ENCODE measurements around the gene CST3. TPM values are rescaled to one million over a fixed set of nuclear protein-coding genes. Genes with fewer than 3 reads are reported as not detected.

CST3 gene
- total RNA-seq, 2 experiments from 2014 or later: 1.0 to 1.4 TPM

- intact Hi-C loops (cut with DNase I, micrococcal nuclease): loop anchor here (1.0 to 5.0 kb wide), 2 partner anchors 165 to 254 kb away; partner anchors contain the start of gene NXT1 (in 1 of the 2)
- POLR2A ChIA-PET: no interaction called here
- ATAC-seq: no peak
- Mint-ChIP-seq H3K36me3 (ENCODE audit: low read depth) (no peaks in the 10 kb centered on the region), H3K4me3 (no peak within 1 kb of the TSS), H3K27ac (no peak within 1 kb of the TSS), H3K9me3 (ENCODE audit: low read depth) (no peaks in the 10 kb centered on the region), H3K4me1 (no peaks in the 10 kb centered on the region), H3K27me3 (no peaks in the 10 kb centered on the region)
- no peak for DNase-seq
- CTCF ChIA-PET: interaction anchor here (1.1 to 5.2 kb wide), 2 partner anchors 66 to 163 kb away, joined by 3 to 28 read pairs; no protein-coding TSS in a partner anchor
These were observed 31.7 kb downstream of the CST3 start, which contains the start of gene CST9 for GRCh38 chr20:23605867-23606651. Gene CST9, minus strand, starts transcription at chr20:23605917. Its CDS starts 53 bp downstream, at chr20:23605864.

- CTCF ChIA-PET: interaction anchor here (3.8 kb wide), 1 partner anchor 163 kb away, joined by 13 read pairs; no protein-coding TSS in a partner anchor
- DNase-seq (no peak), ATAC-seq (no peak)
- Mint-ChIP-seq H3K27me3 (no peaks in the 10 kb centered on the region), H3K27ac (no peak overlapping the region), H3K36me3 (ENCODE audit: low read depth) (no peaks in the 10 kb centered on the region), H3K4me1 (no peaks in the 10 kb centered on the region), H3K9me3 (ENCODE audit: low read depth) (no peaks in the 10 kb centered on the region), H3K4me3 (no peak overlapping the region)
- POLR2A ChIA-PET: no interaction called here
- intact Hi-C loops (cut with DNase I, micrococcal nuclease): no loop called here
These were observed 33.4 kb downstream of the CST3 start for GRCh38 chr20:23604306-23604705.

DNA sequence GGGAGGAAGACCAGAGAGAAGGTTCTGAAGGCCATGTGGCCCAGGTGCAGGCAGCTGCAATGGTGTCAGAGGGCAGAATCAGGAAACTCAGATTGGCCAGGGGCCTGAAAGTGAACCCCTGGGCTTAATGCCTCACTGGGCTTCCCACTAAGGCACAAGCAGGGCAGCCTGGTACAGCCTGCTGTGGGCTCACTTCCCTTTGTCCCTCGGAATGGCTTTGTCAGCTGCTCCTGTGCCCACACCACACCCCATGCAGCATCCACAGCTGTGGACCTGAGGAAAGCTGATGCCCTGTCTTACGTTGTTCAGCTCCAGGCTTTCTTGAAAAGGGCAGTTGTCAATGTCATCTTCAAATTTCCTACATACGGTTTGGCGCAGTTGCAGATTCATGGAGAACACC lies 34.4 kb downstream of the CST3 start:
- Mint-ChIP-seq H3K9me3 (ENCODE audit: low read depth) (no peaks in the 10 kb centered on the region), H3K4me1 (no peaks in the 10 kb centered on the region), H3K36me3 (ENCODE audit: low read depth) (no peaks in the 10 kb centered on the region), H3K4me3 (no peak overlapping the region), H3K27me3 (no peaks in the 10 kb centered on the region), H3K27ac (no peak overlapping the region)
- ChIA-PET CTCF (interaction anchor here (1.1 to 3.8 kb wide), 3 partner anchors 160 to 878 kb away, joined by 3 to 13 read pairs (median 7); no protein-coding TSS in a partner anchor), POLR2A (interaction anchor here (0.6 kb wide), 1 partner anchor 1219 kb away, joined by 3 read pairs; no protein-coding TSS in a partner anchor)
- intact Hi-C loops (cut with DNase I, micrococcal nuclease): no loop called here
- ATAC-seq: no peak
- no peak for DNase-seq

GRCh38 chr20:23602699-23603098 lies 35.1 kb downstream of the CST3 start:
- DNase-seq: no peak
- H3K9me3 Mint-ChIP-seq (ENCODE audit: low read depth): no peaks in the 10 kb centered on the region
- no peaks in the 10 kb centered on the region for H3K27me3 Mint-ChIP-seq
- H3K4me1 Mint-ChIP-seq: no peaks in the 10 kb centered on the region
- POLR2A ChIA-PET: interaction anchor here (0.6 kb wide), 1 partner anchor 1219 kb away, joined by 3 read pairs; no protein-coding TSS in a partner anchor
- H3K36me3 Mint-ChIP-seq (ENCODE audit: low read depth): no peaks in the 10 kb centered on the region
- CTCF ChIA-PET: interaction anchor here (1.1 to 3.8 kb wide), 3 partner anchors 159 to 877 kb away, joined by 3 to 13 read pairs (median 7); no protein-coding TSS in a partner anchor
- H3K27ac Mint-ChIP-seq: no peak overlapping the region
- ATAC-seq: no peak
- intact Hi-C loops (cut with DNase I, micrococcal nuclease): no loop called here
- H3K4me3 Mint-ChIP-seq: no peak overlapping the region

DNA sequence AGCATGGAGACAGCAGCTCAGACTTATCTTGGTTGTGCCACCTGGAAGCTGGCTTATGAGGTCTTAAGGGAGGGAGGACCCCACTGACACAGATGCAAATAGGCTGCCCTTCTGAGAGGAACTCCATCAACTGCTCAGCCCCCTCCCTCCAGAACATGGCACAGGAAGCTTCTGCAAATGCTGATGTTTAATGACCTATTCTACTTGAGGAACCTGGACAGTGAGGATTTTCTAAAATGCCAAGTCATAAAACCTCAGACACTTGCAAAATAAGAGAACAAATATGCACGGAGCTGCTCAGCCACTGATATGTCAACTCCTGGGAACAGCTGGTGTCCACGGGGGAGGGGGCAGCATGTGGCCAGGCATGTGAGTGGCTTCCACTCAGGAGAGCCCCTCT lies 35.5 kb downstream of the CST3 start:
- DNase-seq: no peak
- H3K4me3 Mint-ChIP-seq: no peak overlapping the region
- no peaks in the 10 kb centered on the region for H3K9me3 Mint-ChIP-seq (ENCODE audit: low read depth)
- CTCF ChIA-PET: interaction anchor here (3.8 kb wide), 1 partner anchor 161 kb away, joined by 13 read pairs; no protein-coding TSS in a partner anchor
- POLR2A ChIA-PET: no interaction called here
- intact Hi-C loops (cut with DNase I, micrococcal nuclease): no loop called here
- no peaks in the 10 kb centered on the region for H3K27me3 Mint-ChIP-seq
- no peaks in the 10 kb centered on the region for H3K4me1 Mint-ChIP-seq
- H3K27ac Mint-ChIP-seq: no peak overlapping the region
- H3K36me3 Mint-ChIP-seq (ENCODE audit: low read depth): no peaks in the 10 kb centered on the region
- ATAC-seq: no peak

GRCh38 chr20:23601715-23602114 lies 36.0 kb downstream of the CST3 start:
- Mint-ChIP-seq H3K9me3 (ENCODE audit: low read depth) (no peaks in the 10 kb centered on the region), H3K4me3 (no peak overlapping the region), H3K4me1 (no peaks in the 10 kb centered on the region), H3K36me3 (ENCODE audit: low read depth) (no peaks in the 10 kb centered on the region), H3K27me3 (peaks cover 3% of the 10 kb centered on the region), H3K27ac (no peak overlapping the region)
- intact Hi-C loops (cut with DNase I, micrococcal nuclease): no loop called here
- ChIA-PET CTCF (interaction anchor here (3.8 kb wide), 1 partner anchor 160 kb away, joined by 13 read pairs; no protein-coding TSS in a partner anchor), POLR2A (no interaction called here)
- ATAC-seq (no peak), DNase-seq (no peak)

- H3K4me3 Mint-ChIP-seq: no peak overlapping the region
- no peaks in the 10 kb centered on the region for H3K36me3 Mint-ChIP-seq (ENCODE audit: low read depth)
- ChIA-PET CTCF (interaction anchor here (0.9 kb wide), 1 partner anchor 9 kb away, joined by 3 read pairs; no protein-coding TSS in a partner anchor), POLR2A (no interaction called here)
- no peaks in the 10 kb centered on the region for H3K9me3 Mint-ChIP-seq (ENCODE audit: low read depth)
- DNase-seq (no peak), ATAC-seq (no peak)
- no peak overlapping the region for H3K27ac Mint-ChIP-seq
- H3K27me3 Mint-ChIP-seq: peaks cover 3% of the 10 kb centered on the region
- intact Hi-C loops (cut with DNase I, micrococcal nuclease): no loop called here
- H3K4me1 Mint-ChIP-seq: no peaks in the 10 kb centered on the region
These were observed 39.3 kb downstream of the CST3 start for GRCh38 chr20:23598481-23598880.

GRCh38 chr20:23596579-23597250 lies 41.0 kb downstream of the CST3 start:
- ATAC-seq (no peak), DNase-seq (no peak)
- Mint-ChIP-seq H3K36me3 (ENCODE audit: low read depth) (no peaks in the 10 kb centered on the region), H3K27me3 (peaks cover 3% of the 10 kb centered on the region), H3K4me1 (no peaks in the 10 kb centered on the region), H3K9me3 (ENCODE audit: low read depth) (no peaks in the 10 kb centered on the region), H3K4me3 (no peak overlapping the region), H3K27ac (no peak overlapping the region)
- ChIA-PET CTCF (no interaction called here), POLR2A (no interaction called here)
- intact Hi-C loops (cut with DNase I, micrococcal nuclease): no loop called here

- H3K4me3 Mint-ChIP-seq: no peak overlapping the region
- H3K27me3 Mint-ChIP-seq: peaks cover 3% of the 10 kb centered on the region
- ATAC-seq (no peak), DNase-seq (no peak)
- H3K4me1 Mint-ChIP-seq: no peaks in the 10 kb centered on the region
- ChIA-PET POLR2A (no interaction called here), CTCF (no interaction called here)
- no peaks in the 10 kb centered on the region for H3K9me3 Mint-ChIP-seq (ENCODE audit: low read depth)
- H3K27ac Mint-ChIP-seq: no peak overlapping the region
- intact Hi-C loops (cut with DNase I, micrococcal nuclease): no loop called here
- H3K36me3 Mint-ChIP-seq (ENCODE audit: low read depth): no peaks in the 10 kb centered on the region
These were observed 41.8 kb downstream of the CST3 start for GRCh38 chr20:23595941-23596340.

DNA sequence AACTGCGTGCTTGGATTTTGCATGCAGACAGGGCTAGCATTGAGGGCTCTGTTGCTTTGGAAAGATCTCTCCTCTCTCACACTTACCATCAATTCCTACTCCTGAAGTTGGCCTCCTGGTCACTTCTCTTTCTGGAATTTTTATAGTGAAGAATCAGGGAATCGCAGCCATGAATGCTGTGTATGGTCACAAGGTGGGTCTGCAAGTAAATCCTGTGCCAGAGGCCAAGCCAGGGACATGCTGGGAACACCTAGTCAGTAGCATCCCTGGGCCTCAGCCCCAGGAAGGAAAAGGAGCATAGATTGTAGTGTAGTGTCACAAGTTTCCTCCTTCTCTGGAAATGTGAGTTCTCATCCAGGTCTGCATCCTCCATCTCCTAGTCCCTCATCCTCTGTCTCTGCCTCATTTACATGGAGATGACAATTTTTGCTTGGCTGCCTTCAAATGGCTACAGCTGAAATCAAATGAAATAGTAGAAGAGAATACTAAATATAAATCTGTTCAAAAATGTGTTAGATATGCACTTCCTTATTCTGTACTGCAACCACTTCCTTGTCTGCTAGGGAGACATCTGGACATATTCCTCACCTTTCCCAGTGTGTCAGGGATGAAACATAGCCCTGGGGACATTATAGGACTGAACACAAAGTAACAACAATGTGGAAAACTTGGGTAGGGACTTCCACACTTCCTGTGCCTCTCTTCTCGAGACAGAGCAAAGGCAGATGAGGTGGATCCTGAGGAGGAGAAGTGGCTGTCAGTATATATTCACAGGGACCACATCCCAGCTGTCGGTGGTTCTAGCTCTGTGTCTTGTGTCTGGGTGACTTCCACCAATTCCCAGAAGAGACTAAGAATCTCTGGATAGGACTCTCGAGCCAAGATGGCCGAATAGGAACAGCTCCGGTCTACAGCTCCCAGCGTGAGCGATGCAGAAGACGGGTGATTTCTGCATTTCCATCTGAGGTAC lies 49.0 kb downstream of the CST3 start:
- no peaks in the 10 kb centered on the region for H3K9me3 Mint-ChIP-seq (ENCODE audit: low read depth)
- ATAC-seq (no peak), DNase-seq (no peak)
- CTCF ChIA-PET: no interaction called here
- no peak overlapping the region for H3K27ac Mint-ChIP-seq
- no peaks in the 10 kb centered on the region for H3K4me1 Mint-ChIP-seq
- H3K27me3 Mint-ChIP-seq: peaks cover 14% of the 10 kb centered on the region
- H3K36me3 Mint-ChIP-seq (ENCODE audit: low read depth): no peaks in the 10 kb centered on the region
- POLR2A ChIA-PET: no interaction called here
- no peak overlapping the region for H3K4me3 Mint-ChIP-seq
- intact Hi-C loops (cut with DNase I, micrococcal nuclease): no loop called here

- intact Hi-C loops (cut with DNase I, micrococcal nuclease): no loop called here
- ATAC-seq: no peak
- no peak overlapping the region for H3K27ac Mint-ChIP-seq
- H3K9me3 Mint-ChIP-seq (ENCODE audit: low read depth): no peaks in the 10 kb centered on the region
- H3K27me3 Mint-ChIP-seq: peaks cover 16% of the 10 kb centered on the region
- ChIA-PET POLR2A (no interaction called here), CTCF (no interaction called here)
- H3K4me1 Mint-ChIP-seq: no peaks in the 10 kb centered on the region
- H3K36me3 Mint-ChIP-seq (ENCODE audit: low read depth): no peaks in the 10 kb centered on the region
- H3K4me3 Mint-ChIP-seq: no peak overlapping the region
- DNase-seq: no peak
These were observed 50.1 kb downstream of the CST3 start for GRCh38 chr20:23587631-23588030.

Measured in activated CD4-positive, alpha-beta T cell treated with anti-CD3 and anti-CD28 coated beads for 36 hours (primary cell).